C4-2B (cell line): ENCODE results near the gene STX7.

Source experiments
- H3K27ac ChIP-seq: fragments of 450-650 bp; 2 replicates; pipeline ENCODE4 v1.5.1; 2017
- ZFX ChIP-seq: fragments of 450-650 bp; IDR thresholded peaks from 2 replicates; pipeline ENCODE4 v1.6.1; 2017
- TF ChIP-seq, protein P1 (sequence below): fragments of 450-650 bp; conservative IDR thresholded peaks from 2 replicates; pipeline ENCODE4 v1.5.1; 2017; ENCODE audit warnings: mild to moderate bottlenecking

STX7 gene

DNA sequence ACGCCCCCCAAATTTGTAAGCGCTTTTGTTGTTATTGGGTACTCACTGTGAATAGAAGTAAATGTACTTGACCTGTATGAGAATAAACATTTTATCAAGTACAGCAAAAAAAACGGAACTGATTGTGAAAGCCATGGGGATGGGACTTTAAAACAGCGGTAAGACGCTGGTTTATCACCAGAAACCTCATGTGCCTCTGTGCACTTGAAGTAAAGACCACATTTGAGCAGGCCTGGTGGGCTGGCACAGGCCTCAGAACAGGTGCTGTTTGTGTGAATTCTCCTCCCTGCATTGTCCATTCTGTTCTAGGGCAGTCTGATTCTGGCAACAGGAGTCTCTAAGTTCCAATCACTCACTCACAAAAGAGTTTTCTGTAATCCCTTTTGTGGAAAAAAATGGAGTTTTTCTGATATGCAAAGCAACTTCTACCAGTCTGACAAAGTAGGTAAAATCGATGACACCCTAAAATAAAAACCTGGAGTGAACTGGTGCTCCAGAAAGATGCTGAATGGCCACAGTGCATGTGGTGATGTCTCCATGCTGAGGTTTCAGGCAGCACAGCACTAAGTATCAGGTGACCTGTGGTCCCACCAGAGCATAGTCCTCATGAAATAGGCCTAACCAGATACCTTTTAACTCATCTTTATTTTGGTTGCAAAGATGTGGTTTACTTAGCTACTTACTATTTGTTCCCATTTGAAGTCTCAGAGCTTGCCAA lies 53.9 kb downstream of the STX7 start:
- H3K27ac ChIP-seq: no peak overlapping the region
- TF ChIP-seq, protein P1, sequence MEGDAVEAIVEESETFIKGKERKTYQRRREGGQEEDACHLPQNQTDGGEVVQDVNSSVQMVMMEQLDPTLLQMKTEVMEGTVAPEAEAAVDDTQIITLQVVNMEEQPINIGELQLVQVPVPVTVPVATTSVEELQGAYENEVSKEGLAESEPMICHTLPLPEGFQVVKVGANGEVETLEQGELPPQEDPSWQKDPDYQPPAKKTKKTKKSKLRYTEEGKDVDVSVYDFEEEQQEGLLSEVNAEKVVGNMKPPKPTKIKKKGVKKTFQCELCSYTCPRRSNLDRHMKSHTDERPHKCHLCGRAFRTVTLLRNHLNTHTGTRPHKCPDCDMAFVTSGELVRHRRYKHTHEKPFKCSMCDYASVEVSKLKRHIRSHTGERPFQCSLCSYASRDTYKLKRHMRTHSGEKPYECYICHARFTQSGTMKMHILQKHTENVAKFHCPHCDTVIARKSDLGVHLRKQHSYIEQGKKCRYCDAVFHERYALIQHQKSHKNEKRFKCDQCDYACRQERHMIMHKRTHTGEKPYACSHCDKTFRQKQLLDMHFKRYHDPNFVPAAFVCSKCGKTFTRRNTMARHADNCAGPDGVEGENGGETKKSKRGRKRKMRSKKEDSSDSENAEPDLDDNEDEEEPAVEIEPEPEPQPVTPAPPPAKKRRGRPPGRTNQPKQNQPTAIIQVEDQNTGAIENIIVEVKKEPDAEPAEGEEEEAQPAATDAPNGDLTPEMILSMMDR: no peak
- no peak for TF ChIP-seq ZFX

DNA sequence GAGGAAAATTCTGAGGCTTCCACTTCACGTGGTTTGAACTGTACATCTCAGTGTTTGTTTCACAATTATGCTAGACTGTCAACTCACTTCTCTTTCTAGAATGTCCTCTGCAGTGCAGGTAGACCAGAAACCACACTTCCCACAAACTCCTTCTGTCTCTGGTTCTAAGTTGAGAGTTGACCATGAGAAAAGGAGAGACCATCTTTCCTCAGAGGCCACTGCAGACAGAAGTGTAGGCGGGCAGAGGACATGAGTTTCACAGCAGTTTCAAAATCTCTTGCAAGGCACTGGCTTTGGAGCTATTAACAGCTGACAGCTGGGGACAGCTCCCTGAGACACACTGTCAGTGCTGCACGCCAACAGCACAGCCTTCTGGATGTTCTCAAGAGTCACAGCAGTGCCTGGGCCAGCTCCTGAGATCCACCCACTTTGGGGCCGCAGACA lies 56.2 kb downstream of the STX7 start:
- no peak overlapping the region for H3K27ac ChIP-seq
- TF ChIP-seq ZFX: no peak
- TF ChIP-seq, protein P1: no peak

DNA sequence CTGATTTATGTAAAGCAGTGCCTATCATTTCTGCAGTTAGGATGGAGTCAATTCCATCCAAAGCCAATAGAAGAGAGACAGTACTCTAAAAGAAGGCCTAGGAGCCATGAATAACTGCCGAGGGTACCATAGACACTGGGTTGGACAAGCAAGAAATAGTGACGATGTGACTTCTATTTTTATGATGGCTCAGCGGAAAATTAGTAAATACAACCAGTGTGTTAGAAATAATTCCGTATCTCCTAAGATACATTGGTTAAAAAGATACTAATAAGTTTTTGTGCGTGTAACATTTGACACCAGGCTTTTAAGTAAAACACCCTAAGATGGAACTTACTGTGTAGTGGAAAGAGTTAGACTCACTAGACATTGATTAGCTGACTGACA lies 66.1 kb downstream of the STX7 start:
- TF ChIP-seq, protein P1: no peak
- no peak for TF ChIP-seq ZFX
- no peak overlapping the region for H3K27ac ChIP-seq

DNA sequence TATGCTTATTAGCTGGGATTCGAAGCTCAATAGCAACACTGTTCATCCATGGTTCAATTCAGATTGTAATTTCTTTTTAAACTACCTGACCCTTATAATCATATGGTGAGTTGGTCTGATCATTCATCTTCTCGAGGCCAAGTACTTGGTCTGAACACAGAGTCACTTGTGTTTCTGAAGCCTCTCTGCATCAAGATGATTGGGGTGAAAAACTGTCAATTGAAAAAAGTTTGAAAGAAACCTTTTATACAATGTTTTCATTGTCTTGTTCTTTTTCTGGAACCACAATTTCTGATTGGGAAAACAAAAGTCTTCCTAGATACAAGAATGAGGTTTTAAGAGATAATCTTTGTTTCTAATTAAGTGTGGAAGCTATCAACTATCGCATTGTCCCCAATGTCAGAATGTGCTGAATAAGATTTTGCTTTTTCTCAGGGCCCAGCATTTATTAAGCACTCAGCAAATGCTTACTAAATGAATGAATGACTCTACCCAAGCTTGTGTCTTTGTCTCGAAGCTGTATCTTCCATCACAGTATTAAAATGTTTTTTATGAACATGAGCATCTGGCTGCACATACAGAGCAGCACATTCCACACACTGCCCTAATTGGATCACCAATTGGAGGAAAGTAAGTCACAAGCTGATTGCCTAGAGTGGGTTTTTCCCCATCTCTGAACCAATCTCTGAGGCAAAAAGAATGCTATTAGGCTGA lies 66.6 kb downstream of the STX7 start:
- no peak overlapping the region for H3K27ac ChIP-seq
- TF ChIP-seq, protein P1: no peak
- TF ChIP-seq ZFX: no peak

DNA sequence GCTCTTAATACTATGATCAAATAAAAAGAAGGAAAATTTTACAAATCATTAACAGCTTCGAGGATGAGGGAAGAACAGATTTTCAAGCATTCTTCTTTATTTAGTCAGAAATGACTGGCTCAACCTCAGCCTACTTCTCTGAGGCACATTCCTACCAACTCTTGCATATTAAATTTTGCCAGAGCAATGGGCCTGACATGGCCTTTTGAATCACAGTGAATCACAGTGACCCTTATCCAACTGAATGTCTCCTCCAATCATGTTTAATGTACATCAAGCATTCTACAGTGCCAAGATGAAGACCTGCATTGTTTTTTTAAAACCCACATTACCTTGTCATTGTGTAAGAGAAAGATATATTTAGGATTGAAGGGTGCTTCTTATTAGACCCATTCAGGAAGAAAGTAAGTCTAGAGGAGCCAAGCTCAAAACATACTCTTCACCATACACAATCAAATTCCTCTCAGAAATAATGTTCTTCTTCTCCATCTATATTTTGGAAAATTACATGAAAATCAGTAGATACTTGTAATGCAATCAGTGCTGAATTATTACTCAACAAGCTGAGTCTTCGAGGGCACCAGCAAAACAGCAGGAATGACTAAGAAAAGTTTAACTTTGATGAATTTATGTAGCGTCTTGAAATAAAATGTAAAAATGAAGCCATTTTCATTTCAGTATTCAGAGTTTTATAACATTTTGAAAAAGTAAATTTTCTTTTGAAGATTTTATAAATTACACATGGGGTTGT lies 67.5 kb downstream of the STX7 start:
- TF ChIP-seq ZFX: no peak
- TF ChIP-seq, protein P1: no peak
- H3K27ac ChIP-seq: no peak overlapping the region

DNA sequence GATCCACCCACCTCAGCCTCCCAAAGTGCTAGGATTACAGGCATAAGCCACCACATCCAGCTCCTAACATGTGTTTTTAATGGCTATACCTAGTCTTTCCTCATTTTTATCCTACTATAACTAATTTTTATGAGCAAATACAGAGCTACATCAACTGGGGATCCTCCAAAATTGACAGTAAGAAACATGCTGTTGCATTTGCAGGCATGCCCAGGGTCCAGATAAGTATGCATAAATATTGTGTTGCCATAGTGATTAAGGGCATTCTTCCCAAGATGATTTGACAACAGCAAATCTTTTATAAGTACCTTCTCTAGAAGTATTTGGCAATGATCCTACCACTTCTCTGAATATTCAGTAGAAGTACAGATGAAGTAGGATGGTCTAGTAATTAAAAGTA lies 69.7 kb downstream of the STX7 start:
- H3K27ac ChIP-seq: no peak overlapping the region
- TF ChIP-seq, protein P1: no peak
- TF ChIP-seq ZFX: no peak

DNA sequence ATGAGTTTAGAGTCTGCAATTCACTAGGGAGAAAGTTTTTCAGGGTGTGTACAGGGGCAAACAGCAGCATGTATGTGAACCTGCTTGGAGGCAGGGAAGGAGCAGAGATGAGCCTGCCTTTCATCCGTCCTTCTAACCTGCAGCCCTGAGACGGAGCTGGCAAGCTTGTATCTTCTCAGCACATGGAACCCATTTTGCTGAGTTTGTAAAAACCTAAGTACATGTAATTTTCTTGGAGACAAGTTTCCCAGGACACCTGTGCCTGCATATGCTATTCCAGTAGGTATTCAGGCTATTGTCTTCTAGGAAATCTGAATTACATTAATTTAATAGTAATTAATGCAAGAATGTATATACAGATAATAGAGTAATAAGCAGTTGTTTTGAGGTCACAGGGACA lies 82.8 kb downstream of the STX7 start:
- no peak overlapping the region for H3K27ac ChIP-seq
- TF ChIP-seq, protein P1: no peak
- no peak for TF ChIP-seq ZFX
